G401.6 (cell line): ENCODE data around the gene THBS1.

Experiments used
- FAIRE-seq: peaks from 2 replicates; lab custom pipeline; 2012; peaks lifted over from hg19 to GRCh38; lab: Jason Lieb, UNC

THBS1 gene

DNA sequence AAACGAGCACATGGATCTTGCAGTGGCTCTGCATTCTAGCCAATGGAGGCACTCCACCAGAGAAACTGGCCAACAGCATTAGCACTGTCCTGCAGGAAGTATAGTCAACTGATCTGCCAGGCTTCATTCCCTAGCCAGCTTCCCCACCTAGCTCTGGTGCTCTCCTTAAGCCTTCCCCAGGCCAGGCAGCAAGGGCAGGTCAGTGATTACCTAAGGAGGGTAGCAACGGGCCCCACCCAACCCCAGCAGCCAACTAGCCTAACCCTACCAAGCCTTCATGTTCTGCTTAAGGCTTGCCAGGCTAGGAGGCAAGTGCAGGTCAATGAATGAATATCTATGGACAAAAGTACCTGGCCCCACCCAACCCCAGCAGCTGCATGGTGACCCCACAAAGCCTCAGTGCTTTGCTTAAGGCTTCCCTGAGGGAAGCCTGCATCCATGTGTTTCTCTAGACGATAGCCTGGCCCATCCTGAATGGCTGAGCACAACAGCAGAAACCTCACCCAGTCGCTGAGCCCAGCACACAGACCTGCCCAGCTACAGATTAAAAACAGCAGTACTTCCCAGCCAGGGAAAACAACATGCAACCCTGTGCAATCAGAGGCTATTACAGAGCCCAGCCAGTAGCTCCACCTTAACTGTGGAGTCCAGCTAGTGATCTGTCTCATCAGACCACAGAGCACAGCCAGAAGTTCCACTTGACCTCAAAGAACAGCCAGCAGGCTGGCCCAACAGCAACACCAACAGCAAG lies 28.5 kb downstream of the THBS1 start:
- no peak for FAIRE-seq

DNA sequence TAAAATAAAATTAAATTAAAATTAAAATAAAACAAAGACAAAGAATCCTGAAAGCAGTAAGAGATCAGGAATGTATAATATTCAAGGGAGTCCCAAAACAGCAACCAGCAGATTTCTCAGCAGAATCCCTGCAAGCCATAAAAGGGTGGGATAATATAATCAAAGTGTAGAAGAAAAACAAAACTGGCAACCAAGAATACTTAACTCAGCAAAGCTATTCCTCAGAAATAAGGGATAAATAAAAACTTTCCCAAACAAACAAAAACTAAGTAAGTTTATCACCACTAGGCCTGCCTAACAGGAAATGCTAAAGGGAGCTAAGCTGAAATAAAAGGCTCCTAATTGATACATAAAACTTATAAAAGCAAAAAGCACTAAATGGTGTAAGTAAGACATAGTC lies 29.8 kb downstream of the THBS1 start:
- no peak for FAIRE-seq

DNA sequence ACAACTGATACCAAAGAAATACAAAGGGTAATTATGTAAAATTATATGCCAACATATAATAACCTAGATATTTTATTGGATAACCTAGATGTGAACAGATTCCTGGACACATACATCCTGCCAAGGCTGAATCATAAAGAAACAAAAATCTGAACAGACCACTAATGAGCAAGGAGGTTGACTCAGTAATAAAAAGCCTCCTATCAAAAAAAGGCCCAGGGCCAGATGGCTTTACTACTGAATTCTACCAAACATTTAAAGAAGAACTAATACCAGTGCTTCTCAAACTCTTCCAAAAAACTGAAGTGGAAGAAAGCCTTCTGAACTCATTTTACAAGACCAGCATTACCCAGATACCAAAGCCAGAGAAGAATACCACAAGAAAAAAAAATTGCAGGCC lies 32.4 kb downstream of the THBS1 start:
- no peak for FAIRE-seq

DNA sequence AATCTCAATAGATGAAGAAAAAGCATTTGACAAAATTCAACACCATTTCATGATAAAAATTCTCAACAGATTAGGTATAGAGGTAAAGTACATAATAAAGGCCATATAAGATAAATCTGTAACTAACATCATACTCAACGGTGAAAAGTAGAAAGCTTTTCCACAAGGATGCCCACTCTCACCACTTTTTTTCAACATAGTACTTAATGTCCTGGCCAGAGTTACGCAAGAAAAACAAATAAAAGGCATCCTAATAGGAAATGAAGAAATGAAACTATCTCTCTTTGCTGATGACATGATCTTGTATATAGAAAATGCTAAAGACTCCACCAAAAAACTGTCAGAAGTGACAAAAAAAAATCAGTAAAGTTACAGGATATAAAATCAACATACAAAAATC lies 33.0 kb downstream of the THBS1 start:
- peak; percentile 8 for FAIRE-seq

DNA sequence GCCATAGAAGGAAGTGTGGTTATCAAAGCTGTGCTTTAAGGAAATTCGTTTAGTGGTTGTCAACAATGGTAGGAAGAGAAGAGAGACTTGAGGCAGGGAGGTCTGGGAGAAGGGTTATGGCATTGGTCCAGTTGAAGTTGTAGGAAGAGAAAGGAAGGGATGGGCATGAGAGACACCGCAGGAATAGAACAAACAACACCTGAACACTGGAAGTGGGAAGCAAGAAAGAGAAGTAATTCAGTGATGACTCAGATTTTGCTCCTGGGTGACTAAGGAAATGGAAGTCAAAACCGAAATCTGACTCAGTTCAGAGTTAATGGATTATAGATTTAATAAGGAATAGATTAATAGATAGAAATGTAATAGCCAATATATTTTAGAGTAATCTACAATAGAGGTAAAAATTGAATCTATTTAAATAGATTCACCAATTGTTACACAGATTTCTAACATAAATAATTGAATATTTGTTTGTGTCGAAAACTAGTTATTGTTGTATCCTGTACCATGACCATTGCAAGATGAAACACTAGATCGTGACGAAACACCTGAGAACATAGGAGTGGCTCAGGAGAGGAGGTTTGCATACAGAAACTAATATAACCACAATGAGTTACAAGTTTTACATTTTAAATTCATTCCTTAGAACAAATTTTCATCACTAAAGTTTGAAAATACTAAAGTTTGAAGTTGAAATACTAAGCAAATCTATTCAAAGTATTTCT lies 36.0 kb downstream of the THBS1 start:
- FAIRE-seq = no peak

DNA sequence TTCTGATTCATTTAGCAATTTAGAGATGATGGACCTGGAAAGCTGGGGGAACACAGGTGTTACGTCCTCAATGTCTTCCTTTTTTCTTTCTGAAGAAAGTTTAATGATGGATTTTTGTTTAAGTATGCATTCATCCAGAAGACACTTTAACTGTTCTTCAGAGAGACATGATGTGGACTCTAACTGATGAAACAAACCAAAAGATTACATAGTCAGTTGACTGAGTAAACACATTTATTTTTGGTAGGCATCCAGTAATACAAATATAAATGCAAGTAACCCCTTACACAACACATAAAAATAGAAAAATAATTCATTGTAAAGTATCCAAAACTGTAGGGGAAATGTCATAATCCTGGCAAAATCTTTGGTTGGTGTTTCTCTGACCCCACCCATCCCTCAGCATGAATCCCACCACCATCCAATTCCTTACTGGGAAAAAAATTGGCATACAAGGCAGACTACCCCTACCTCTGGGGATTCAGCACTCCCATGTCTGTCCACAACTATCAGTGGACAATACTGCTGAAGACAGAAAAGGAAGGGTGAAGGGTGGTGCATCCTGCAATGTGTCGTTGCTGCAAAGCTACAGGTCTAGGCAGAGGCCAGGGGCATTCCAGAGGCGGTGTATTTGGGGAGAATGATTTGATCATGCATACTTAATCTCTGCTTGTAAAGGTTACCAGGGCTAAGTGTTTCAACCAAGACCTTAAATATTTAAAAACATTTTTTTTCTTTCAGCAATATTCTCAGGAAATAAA lies 37.4 kb downstream of the THBS1 start:
- FAIRE-seq = no peak

DNA sequence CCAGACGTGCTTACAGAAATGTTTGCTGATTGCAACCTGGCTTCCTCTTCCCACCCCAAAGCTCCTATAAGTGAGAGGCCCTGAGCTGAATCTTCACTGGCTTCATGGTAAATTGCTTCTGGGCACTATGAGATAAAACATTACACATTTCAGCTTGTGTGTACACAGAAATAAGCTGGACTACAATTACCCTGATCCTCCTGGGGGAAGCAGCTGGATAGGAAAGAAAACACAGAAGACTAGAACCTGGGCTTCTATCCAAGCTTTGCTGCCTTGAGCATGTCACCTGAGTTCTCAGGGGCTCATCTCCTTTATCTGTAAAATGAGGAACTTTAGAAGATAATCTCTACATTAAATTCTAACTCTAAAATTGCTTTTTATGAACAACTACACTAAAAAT lies 40.3 kb downstream of the THBS1 start:
- FAIRE-seq = no peak

DNA sequence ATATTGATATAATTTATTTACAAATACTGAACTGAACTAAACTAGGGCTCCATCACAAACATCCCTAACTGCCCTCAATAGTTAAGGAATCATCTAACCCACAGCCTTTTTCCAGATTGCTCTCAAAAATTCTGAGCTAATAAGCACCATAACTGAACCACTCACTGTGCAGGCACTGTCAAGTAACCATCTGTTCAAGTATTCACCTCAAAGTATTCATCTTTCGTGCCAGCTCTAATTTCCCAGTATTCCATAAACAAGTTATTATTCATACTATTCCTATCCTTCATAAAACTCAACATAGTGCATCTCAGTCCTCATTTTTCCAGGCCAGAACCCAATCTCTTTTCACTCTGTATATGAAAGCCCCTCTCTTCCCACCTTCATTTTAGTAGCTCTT lies 41.1 kb downstream of the THBS1 start:
- FAIRE-seq = no peak

DNA sequence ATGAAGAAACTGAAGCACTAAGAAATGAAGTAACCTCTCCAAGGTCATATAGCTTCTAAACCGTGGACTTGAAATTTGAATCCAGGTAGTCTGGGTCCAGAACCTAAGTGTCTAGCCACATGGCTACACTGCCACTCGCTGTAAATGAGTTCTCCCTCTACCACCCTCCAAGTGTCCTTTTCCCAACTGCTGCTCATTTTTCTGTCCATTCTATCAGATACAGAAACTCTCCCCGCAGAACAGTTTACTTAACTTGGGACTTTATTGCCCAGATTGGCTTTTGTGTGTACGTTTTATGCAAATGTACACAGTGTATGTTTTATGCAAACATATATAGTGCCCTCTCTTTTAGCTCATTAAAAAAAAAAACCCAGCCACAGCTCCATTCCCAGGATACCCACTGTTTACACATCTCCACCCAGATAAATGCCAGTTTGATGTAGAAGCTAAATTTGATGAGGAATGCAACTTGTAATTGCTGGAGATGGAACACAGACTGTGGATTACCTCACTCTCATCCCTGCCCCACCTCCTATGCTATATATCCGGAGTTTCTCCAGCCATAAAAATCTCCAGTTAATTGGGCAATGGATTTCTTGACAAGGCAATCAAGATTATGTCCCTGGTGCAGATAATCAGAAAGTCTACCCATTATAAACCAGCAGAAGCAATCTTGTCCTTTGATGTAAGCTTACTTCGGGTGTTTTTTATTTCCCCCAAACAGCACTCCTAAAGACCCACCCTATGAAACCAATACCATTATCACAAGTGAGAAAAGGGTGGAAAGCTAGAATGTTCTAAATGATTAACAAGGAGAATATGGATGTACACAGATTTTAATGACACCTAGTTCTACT lies 42.0 kb downstream of the THBS1 start:
- FAIRE-seq = no peak

DNA sequence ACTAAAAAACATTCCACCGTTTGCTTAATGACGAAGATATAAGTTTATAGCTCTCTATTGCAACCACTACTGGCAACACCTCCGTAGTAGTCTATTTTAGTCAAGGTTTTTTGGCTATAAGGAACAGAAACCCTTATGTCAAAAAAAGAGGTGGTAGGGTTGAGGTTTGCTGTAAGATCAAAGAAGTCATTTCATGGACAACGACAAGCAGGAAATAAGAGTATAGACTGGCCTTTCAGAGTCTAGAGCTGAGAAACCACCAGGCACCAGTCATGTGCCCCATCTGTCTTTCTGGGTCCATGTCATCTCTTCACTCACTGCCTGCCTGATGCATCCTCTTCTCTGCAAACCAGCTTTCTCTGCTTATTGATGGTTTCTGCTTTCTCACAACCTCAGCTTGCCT lies 42.7 kb downstream of the THBS1 start:
- FAIRE-seq = no peak

DNA sequence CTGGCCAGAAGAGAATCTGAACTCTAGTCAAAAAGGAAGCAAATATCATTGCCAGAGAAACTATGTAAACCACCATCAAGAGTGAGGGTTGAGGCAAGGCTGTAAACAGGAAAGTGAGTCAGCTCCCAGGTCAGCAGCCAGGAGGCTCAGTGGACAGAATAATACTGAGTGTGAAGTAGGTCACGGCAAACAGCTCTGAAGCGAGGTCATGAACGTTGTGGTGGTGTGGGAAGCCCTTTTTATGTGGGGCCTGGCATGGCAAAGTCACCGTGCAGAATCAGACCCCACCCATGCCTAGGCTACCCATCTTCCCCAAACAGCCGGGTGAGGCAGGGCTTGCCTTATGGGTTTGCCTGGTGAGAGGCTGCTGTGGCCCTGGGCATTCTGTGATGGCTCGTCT lies 43.9 kb downstream of the THBS1 start:
- no peak for FAIRE-seq

DNA sequence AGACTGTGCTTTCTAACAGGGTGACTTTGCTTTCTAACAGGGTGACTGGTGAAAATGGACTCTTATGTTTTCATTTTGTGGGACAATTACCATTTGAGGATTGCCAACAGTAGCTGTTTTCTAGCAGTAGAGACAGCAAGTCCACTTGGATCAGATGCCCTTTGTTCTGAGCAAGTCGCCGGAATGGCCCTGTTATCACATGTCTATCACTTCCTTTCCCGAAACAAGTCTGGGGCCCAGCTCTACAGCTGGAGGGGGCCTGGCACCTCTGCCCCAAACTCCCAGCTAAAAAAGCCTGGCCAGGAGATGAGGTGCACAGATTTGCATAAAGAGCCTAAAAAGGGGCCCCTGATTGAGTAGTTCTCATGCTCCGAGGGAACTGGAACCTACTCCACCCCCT lies 44.6 kb downstream of the THBS1 start:
- no peak for FAIRE-seq

DNA sequence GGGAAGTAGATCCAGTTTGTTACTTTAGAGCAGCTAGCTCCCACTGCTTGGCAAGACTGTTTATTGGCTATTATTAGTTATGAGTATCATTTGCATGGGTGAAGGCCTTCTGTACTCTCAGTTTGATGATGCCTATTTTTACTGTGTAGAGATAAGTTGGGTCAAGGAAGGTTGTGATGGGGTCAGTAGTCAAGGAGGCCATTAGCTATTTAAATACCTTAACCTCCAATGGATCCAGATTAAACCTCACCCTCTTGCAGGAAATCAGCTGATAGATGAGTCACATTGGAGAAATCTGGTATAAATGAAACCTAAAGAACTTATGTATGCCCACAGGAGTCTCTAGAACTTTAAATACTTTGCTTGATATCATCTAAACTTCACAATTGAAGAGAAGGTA lies 45.0 kb downstream of the THBS1 start:
- FAIRE-seq = no peak

DNA sequence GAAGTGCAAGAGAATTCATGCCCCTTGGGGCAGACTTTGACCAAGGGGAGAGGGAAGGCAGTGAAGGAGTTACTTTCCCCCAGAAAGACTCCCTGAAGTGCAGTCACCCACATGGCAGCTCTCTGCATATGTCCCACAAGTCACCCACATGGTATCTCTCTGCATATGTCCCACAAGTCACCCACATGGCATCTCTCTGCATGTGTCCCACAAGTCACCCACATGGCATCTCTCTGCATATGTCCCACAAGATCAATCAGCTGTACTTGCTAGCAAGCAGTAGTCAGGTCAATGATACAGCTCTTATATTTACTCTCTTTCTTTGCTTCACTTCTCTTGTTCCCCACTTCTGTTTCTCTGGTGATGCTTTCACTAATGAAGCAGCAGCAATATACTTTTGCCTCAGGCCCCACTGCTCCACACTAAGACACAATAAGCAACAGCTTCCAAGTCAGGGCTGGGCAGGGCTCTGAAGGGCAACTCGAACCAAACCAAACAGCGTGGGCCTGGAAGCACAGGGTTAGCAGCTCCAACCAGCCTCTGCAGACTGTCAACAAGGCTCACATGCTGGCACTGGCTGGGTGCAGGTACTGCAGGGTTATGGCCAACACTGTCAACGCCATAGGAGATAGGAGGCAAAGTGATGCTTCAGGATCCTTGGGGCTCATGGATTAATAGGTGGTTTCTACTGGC lies 46.7 kb downstream of the THBS1 start:
- FAIRE-seq = no peak

DNA sequence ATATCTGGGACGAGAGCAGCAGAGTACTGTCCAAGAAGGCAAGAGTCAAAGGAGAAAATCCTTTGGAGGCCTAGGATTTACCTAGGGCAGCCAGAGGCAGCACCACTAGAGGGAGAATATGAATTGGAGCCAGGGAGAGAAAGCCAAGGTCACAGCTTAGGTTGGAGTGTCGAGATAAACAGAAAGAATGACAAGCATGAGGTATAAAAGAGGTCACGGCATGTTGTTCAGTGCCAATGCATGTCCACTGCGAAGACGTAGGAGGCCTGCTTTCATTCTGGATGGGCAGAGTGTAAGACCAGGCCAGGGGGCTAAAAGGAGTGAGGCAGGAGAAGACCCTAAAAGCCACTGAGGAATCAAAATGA lies 47.2 kb downstream of the THBS1 start:
- no peak for FAIRE-seq

DNA sequence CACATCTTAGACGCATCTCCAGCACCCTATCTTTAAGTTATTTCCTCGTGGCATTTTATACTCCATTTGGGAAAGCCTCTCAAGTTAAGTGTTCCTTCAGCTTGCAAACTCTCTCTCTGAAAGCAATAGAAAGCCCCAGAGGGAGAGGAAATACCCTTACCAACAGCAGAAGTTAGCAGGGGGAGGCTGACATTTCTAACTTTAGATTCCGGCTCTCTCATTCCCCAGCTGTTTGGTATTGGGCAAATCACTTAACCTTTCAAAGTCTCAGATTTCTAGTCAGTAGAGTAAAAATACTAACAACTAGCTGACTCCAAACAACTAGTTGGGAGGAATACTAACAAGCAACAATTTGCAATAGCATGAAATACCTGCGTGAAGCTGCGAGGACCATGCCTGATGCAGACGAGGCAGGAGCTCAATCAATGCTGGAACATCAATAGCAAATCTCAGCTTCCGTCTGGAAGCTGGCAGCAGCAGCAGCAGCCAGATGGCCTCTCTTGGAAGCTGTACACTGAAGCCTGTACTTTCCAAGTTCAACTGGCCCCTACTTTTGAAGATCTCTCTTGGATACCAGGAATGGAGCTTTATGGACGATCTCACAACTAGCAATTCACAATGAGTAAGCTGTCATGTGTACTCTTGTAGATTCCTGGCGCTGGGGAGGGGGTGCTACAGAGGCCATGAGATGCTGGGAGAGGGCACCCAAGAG lies 47.8 kb downstream of the THBS1 start:
- no peak for FAIRE-seq

DNA sequence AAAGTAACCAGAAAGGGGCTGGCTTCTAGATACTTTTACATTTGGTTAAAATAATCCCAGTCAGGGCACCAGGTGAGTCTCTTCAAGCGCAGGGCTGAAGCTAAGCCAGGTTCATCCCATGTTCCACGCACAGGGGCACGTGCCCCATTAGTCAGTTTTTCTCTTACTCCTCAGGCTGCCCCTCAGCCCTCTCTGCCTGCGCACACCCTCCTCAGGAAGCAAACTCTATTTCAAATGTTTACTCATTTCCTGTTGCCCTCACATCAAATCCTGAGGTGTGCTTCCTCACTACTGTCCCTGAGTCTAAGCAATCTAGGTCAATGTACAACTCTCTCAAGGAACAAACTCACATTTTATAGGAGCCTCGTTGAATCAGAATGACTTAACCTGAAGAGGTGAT lies 48.5 kb downstream of the THBS1 start:
- FAIRE-seq = no peak

DNA sequence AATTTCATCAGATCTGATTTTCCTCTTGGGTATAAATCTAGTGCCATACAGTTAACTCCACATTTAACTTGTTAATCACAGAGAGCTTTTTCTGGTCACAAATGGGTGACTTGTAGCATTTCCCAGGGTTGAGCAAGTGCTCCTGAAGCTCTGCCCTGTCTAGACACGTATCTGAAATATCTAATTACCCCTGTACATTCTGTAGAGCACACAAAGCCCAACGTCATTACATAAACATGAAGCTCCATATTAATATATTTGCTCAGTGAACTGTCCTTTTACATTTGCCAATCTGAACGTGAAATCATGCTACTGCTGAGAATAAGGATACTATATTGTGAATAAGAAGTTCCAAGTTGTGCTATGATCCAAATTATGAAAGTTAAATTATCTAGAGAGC lies 49.0 kb downstream of the THBS1 start:
- no peak for FAIRE-seq

DNA sequence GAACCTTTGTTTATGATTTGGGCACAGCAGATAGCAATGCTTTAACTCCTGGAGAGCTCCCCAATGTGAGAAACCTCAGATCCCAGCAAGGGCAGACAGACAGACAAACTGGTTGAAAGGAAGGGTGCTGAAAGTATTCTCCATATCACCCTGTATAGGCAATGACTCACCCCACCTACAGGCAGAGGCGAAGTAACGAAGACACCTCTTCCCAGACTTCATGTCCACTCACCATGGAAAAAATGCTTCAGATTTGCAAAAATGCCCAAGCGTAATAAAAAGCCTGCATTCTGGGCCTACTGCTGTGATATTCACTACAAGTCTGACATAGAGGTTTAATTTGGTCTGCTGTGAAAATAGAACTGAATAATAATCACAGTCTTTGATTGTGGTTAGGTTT lies 50.5 kb downstream of the THBS1 start:
- FAIRE-seq = no peak

DNA sequence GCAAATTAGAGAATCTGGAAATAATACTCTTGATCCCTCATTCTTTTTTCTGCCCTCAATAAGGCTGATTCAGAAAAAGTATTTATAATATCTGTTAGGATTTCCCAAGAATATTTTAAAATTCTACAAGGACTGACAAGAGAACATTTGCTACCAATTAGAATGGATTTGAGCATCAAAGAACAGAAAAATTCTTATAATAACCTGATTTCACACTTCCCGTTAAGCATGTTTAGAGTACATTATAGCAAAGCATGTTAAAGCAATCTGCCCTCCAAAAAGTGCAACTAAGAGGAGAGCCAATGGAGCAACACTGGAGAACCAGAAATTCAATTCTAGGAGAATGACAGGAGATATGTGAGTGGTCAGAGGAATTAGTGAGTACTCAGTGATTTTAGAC lies 57.2 kb downstream of the THBS1 start:
- FAIRE-seq = no peak

DNA sequence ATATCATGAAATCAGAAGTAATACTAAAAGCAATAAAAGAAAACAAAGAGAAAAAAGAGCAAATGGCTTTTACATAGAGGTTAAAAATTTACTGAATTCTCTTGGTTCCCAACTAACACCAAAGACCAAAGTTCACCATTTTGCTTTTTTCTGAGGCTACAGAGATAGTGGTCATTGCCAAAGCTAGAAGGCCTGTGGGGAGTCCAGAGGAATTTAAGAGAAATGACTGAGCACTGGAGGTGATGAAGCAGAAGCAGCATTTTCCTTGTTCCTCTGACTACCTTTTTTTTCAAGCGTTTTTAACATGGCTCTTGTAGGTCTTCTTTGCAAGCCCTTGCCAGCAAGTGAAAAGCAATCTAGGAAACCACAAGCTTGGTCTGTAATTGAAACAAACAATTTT lies 58.2 kb downstream of the THBS1 start:
- FAIRE-seq = no peak
